Lung (tissue), 12 donors: ENCODE data around the gene POLD1. TPM values are rescaled to one million over a fixed set of nuclear protein-coding genes. Genes with fewer than 3 reads are reported as not detected.
A peak's percentile ranks its signal among the peaks of the same experiment; 100 is the strongest.

ENCODE experiments used
- ATAC-seq: fragments of 200-7000 bp; cut with Tn5 transposase; one replicate; pipeline ENCODE4 v1.9.1; 2020; ENCODE audit warnings: moderate number of reproducible peaks; ENCODE audit not compliant: insufficient read depth, low FRiP score
- DNase-seq, 3 donors: peaks; one replicate each; pipeline ENCODE4 v3.0.0-alpha.2; 2013 to 2017
- H3K27ac ChIP-seq, 2 donors: one replicate each; pipeline ENCODE4 v1.5.1; 2013; ENCODE audit warnings: mild to moderate bottlenecking in 2 of 2, moderate library complexity in 2 of 2, control low read depth in 1 of 2, inconsistent platforms in 1 of 2, low read depth in 1 of 2, low read length in 1 of 2
- H3K27me3 ChIP-seq, 3 donors: one replicate each; pipeline ENCODE4 v1.5.1; 2013; ENCODE audit warnings: low read length in 2 of 3; ENCODE audit not compliant: control insufficient read depth in 3 of 3, insufficient read depth in 3 of 3
- H3K36me3 ChIP-seq, 4 donors: one replicate each; pipeline ENCODE4 v1.5.1; 2013; ENCODE audit warnings: low read length in 4 of 4, mild to moderate bottlenecking in 1 of 4, moderate library complexity in 1 of 4; ENCODE audit not compliant: control insufficient read depth in 4 of 4, insufficient read depth in 4 of 4
- H3K4me1 ChIP-seq, 5 donors: one replicate each; pipeline ENCODE4 v1.5.1; 2013; ENCODE audit warnings: low read length in 5 of 5, mild to moderate bottlenecking in 2 of 5, moderate library complexity in 1 of 5; ENCODE audit not compliant: control insufficient read depth in 5 of 5, insufficient read depth in 5 of 5
- H3K4me3 ChIP-seq: one replicate; pipeline ENCODE4 v1.5.1; 2013; ENCODE audit warnings: mild to moderate bottlenecking, control low read depth, moderate library complexity
- H3K9ac ChIP-seq, 2 donors: one replicate each; pipeline ENCODE4 v1.5.1; 2013; ENCODE audit warnings: low read length in 2 of 2, control low read depth in 1 of 2; ENCODE audit not compliant: insufficient read depth in 1 of 2
- H3K9me3 ChIP-seq, 4 donors: one replicate each; pipeline ENCODE4 v1.5.1; 2013; ENCODE audit warnings: low read length in 3 of 4, mild to moderate bottlenecking in 1 of 4, moderate library complexity in 1 of 4; ENCODE audit not compliant: control insufficient read depth in 4 of 4, insufficient read depth in 3 of 4
- CTCF ChIP-seq: IDR thresholded peaks from 2 replicates; pipeline ENCODE4 v1.5.1; 2012; ENCODE audit warnings: mild to moderate bottlenecking; ENCODE audit errors: control extremely low read depth, extremely low read depth
- WGBS, 2 donors: extraction: QIAGEN DNeasy Blood & Tissue Kit; methylation state at CpG; one replicate each; pipeline ENCODE4 v1.1.7; 2013; 5-methylcytosine and 5-hydroxymethylcytosine counted together
- polyA plus RNA-seq, 2 donors: library from polyadenylated mRNA; stranded (reverse); fragments of 200-250 nt; gene quantifications; one replicate each; pipeline ENCODE4 v1.2.1, GENCODE V29; 2013
- total RNA-seq, 2 donors: library from RNA; depleted of rRNA in 1 of 2; stranded (reverse); fragments of >200 nt in 1 of 2; gene quantifications; one replicate each; pipeline ENCODE4 v1.2.1, GENCODE V29; 2014 to 2021
- donor health status: control.
- donor health status: control.
- donor health status: Bipolar disorder and iron deficiency.
- donor health status: healthy.
- donor health status: DM: yes; HTN: yes; CAD: no.

POLD1 gene
- total and polyA plus RNA-seq, 4 donors = 20.2 to 55.1 (median 39.0) TPM

- TF ChIP-seq CTCF = peak; percentile 81
- WGBS, 2 donors = 33 to 37% methylated on average over 28 of the region's 28 CpGs
- Histone ChIP-seq H3K4me3 (no peak overlapping the region), H3K9me3 (no peaks in the 10 kb centered on the region), H3K4me1 (peaks cover 0 to 3% (median 0%) of the 10 kb centered on the region in 5 donors), H3K36me3 (no peaks in the 10 kb centered on the region), H3K27me3 (peaks cover 0 to 17% (median 0%) of the 10 kb centered on the region in 3 donors), H3K27ac (no peak overlapping the region), H3K9ac (no peak overlapping the region)
- DNase-seq (peak; percentile 66 to 72 (median 67)), ATAC-seq (peak; percentile 79)
These were observed 77.1 kb downstream of the POLD1 start for GRCh38 chr19:50461066-50461875.

GRCh38 chr19:50462970-50463369, 78.8 kb downstream of the POLD1 start:
- WGBS, 2 donors = 73 to 80% methylated on average over 7 of the region's 7 CpGs
- no peak overlapping the region for H3K27ac ChIP-seq
- no peaks in the 10 kb centered on the region for H3K36me3 ChIP-seq
- TF ChIP-seq CTCF = no peak
- H3K4me1 ChIP-seq = peaks cover 0 to 3% (median 0%) of the 10 kb centered on the region in 5 donors
- H3K9me3 ChIP-seq = no peaks in the 10 kb centered on the region
- no peak overlapping the region for H3K9ac ChIP-seq
- no peak for ATAC-seq
- DNase-seq = no peak
- H3K27me3 ChIP-seq = peaks cover 0 to 10% (median 0%) of the 10 kb centered on the region in 3 donors
- no peak overlapping the region for H3K4me3 ChIP-seq

GRCh38 chr19:50464348-50464747, 80.2 kb downstream of the POLD1 start:
- no peaks in the 10 kb centered on the region for H3K4me1 ChIP-seq
- H3K9ac ChIP-seq = no peak overlapping the region
- no peaks in the 10 kb centered on the region for H3K27me3 ChIP-seq
- 74 to 82% methylated on average over 18 to 19 of the region's 19 CpGs for WGBS, 2 donors
- no peaks in the 10 kb centered on the region for H3K9me3 ChIP-seq
- no peaks in the 10 kb centered on the region for H3K36me3 ChIP-seq
- DNase-seq (no peak), ATAC-seq (no peak)
- no peak overlapping the region for H3K4me3 ChIP-seq
- TF ChIP-seq CTCF = no peak
- H3K27ac ChIP-seq = no peak overlapping the region
